PC-9 (cell line): Measurements from ENCODE around the gene CHD1. TPM values are rescaled to one million over a fixed set of nuclear protein-coding genes. Genes with fewer than 3 reads are reported as not detected.

Experiments
- BruUV-seq: library from RNA; stranded (reverse); fragments of 400-500 nt; replicated peaks from 2 replicates; lab custom pipeline; 2021; lab: Mats Ljungman, UMichigan
- CTCF ChIA-PET: fragments of 300-600 bp; sonication (Branson Sonifier 250); formaldehyde crosslinking; loops from one replicate; lab custom pipeline; 2022; ENCODE audit warnings: antibody characterized with exemption; lab: Charles Lee
- POLR2A ChIA-PET: fragments of 300-600 bp; sonication (Branson Sonifier 250); formaldehyde crosslinking; loops from one replicate; lab custom pipeline; 2022; ENCODE audit warnings: antibody characterized with exemption; ENCODE audit not compliant: unreplicated experiment; lab: Charles Lee
- DNase-seq, 2 experiments: peaks; one replicate each; pipeline versions ENCODE4 v3.0.0 to v3.0.0-alpha.2; 2015 to 2022; ENCODE audit warnings: mixed read lengths in 1 of 2
- H2AFZ ChIP-seq: fragments of 200-600 bp; sonication (generic); 2 replicates; pipeline ENCODE4 v1.8.1; 2017; ENCODE audit warnings: antibody characterized with exemption
- H3F3A ChIP-seq: fragments of 200-600 bp; sonication (generic); 2 replicates; pipeline ENCODE4 v1.8.1; 2017; ENCODE audit warnings: antibody characterized with exemption, mild to moderate bottlenecking, low read depth; ENCODE audit not compliant: insufficient read depth
- H3K27ac ChIP-seq: fragments of 200-600 bp; sonication (generic); 2 replicates; pipeline ENCODE4 v1.6.1; 2016; ENCODE audit warnings: mixed run types
- H3K27me3 ChIP-seq: fragments of 200-600 bp; sonication (generic); 2 replicates; pipeline ENCODE4 v1.6.1; 2016; ENCODE audit warnings: low read depth, mixed run types; ENCODE audit not compliant: insufficient read depth
- H3K36me3 ChIP-seq: fragments of 200-600 bp; sonication (generic); 2 replicates; pipeline ENCODE4 v1.6.1; 2016; ENCODE audit warnings: low read depth, mixed run types
- H3K4me1 ChIP-seq: fragments of 200-600 bp; sonication (generic); replicated peaks from 2 replicates; pipeline ENCODE4 v1.6.1; 2016; ENCODE audit warnings: mixed run types; ENCODE audit not compliant: insufficient read depth
- H3K4me2 ChIP-seq: fragments of 200-600 bp; sonication (generic); 2 replicates; pipeline ENCODE4 v1.6.1; 2017; ENCODE audit warnings: mixed run types
- H3K4me3 ChIP-seq: fragments of 200-600 bp; sonication (generic); 2 replicates; pipeline ENCODE4 v1.6.1; 2016; ENCODE audit warnings: mixed run types
- H3K79me2 ChIP-seq: fragments of 200-600 bp; sonication (generic); 2 replicates; pipeline ENCODE4 v1.6.1; 2017; ENCODE audit warnings: low read depth, mixed run types
- H3K9me2 ChIP-seq: fragments of 200-600 bp; sonication (generic); 2 replicates; pipeline ENCODE4 v1.8.1; 2017; ENCODE audit warnings: mild to moderate bottlenecking; ENCODE audit not compliant: insufficient read depth
- H3K9me3 ChIP-seq: fragments of 200-600 bp; sonication (generic); 2 replicates; pipeline ENCODE4 v1.8.1; 2016; ENCODE audit warnings: low read depth; ENCODE audit not compliant: insufficient read depth
- H4K20me1 ChIP-seq: fragments of 200-600 bp; sonication (generic); 2 replicates; pipeline ENCODE4 v1.8.1; 2017; ENCODE audit not compliant: insufficient read depth
- CTCF ChIP-seq: fragments of 200-600 bp; sonication (generic); conservative IDR thresholded peaks from 2 replicates; pipeline ENCODE4 v1.6.1; 2017; ENCODE audit warnings: mixed run types, antibody characterized with exemption, mild to moderate bottlenecking, moderate library complexity
- EZH2 ChIP-seq: fragments of 200-600 bp; sonication (generic); IDR thresholded peaks from 2 replicates; pipeline ENCODE4 v1.8.0; 2017; ENCODE audit warnings: antibody characterized with exemption, low read depth
- intact Hi-C: fragments of 100-400 bp; cut with micrococcal nuclease; formaldehyde crosslinking; loops from one replicate; pipeline ENCODE4 v1.10.0; 2022; ENCODE audit not compliant: unreplicated experiment
- total RNA-seq: library from RNA; stranded (reverse); gene quantifications from 2 replicates; pipeline ENCODE4 v1.2.3, GENCODE V29; 2021

CHD1 gene
- total RNA-seq, 1 experiment from 2014 or later: 30.5 TPM

DNA sequence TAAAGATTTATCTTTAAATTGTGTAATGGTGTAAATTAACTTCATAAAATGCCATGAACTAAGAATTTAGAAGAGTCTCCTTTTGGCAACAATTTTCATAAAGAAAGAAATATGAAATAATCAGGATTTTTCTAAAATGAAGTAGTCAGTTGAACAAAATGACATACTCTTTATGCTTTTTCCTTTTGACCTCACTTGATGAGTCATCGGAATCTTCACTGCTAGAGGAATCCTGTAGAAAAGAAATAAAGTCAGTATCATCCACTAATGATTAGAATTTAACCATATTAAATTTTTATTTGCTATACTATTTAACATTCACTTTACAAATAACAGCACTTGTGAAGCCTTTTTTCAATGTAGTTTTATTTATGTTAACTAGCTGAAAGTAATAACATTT lies 26.1 kb downstream of the CHD1 start:
- intact Hi-C loops: no loop called here
- BruUV-seq: no TSS peak
- Histone ChIP-seq H3K9me3 (no peaks in the 10 kb centered on the region), H3K27me3 (no peaks in the 10 kb centered on the region), H3F3A (peaks cover 29% of the 10 kb centered on the region; the same call in 1 of the 2 replicates), H3K4me2 (no peak overlapping the region), H3K9me2 (no peaks in the 10 kb centered on the region), H3K36me3 (peaks cover 62% of the 10 kb centered on the region), H3K4me3 (no peak overlapping the region), H2AFZ (no peak overlapping the region), H3K27ac (no peak overlapping the region), H3K79me2 (peaks cover 46% of the 10 kb centered on the region), H3K4me1 (0 out of 2 replicates have a peak, but pooled peaks cover 6% of the 10 kb centered on the region), H4K20me1 (peaks cover 28% of the 10 kb centered on the region)
- no peak for DNase-seq
- CTCF ChIA-PET: no interaction called here
- POLR2A ChIA-PET: no interaction called here
- TF ChIP-seq EZH2 (no peak), CTCF (no peak)

DNA sequence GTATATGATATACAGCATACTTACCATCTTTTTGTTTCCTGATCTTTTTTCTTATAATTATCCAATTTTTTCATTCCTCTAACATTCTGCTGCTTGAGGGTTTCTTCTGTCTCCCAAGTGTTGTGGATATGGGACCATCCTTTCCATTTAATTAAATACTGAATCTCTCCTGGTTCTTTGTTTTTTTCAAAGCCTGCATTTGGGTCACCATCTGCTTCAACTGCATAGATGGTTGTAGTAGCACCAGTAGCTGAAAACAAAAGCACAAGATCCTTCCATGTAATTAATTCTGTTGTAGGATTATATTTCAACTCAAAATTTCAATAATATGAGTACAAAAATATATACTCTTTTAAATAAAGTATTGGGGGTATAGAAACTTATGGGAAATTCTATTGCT lies 29.4 kb downstream of the CHD1 start:
- no peak for DNase-seq
- H3K36me3 ChIP-seq: peaks cover 70% of the 10 kb centered on the region
- no peak overlapping the region for H3K4me3 ChIP-seq
- H3F3A ChIP-seq: peaks cover 15% of the 10 kb centered on the region
- TF ChIP-seq CTCF (no peak), EZH2 (no peak)
- no peaks in the 10 kb centered on the region for H3K27me3 ChIP-seq
- BruUV-seq: no TSS peak
- H2AFZ ChIP-seq: no peak overlapping the region
- H3K4me1 ChIP-seq: no peaks in the 10 kb centered on the region
- H3K9me2 ChIP-seq: no peaks in the 10 kb centered on the region
- no peak overlapping the region for H3K27ac ChIP-seq
- no peaks in the 10 kb centered on the region for H4K20me1 ChIP-seq
- intact Hi-C loops: no loop called here
- no peaks in the 10 kb centered on the region for H3K9me3 ChIP-seq
- H3K4me2 ChIP-seq: no peak overlapping the region
- CTCF ChIA-PET: no interaction called here
- POLR2A ChIA-PET: no interaction called here
- H3K79me2 ChIP-seq: peaks cover 19% of the 10 kb centered on the region; the same call in 1 of the 2 replicates

GRCh38 chr5:98898743-98899142 lies 30.1 kb downstream of the CHD1 start:
- Histone ChIP-seq H3K9me2 (no peaks in the 10 kb centered on the region), H3K4me1 (no peaks in the 10 kb centered on the region), H2AFZ (no peak overlapping the region), H4K20me1 (no peaks in the 10 kb centered on the region), H3K27me3 (no peaks in the 10 kb centered on the region), H3K4me3 (no peak overlapping the region), H3K27ac (no peak overlapping the region), H3K4me2 (no peak overlapping the region), H3K36me3 (peaks cover 71% of the 10 kb centered on the region), H3K9me3 (no peaks in the 10 kb centered on the region), H3K79me2 (0 out of 2 replicates have a peak, but pooled peaks cover 12% of the 10 kb centered on the region), H3F3A (peaks cover 18% of the 10 kb centered on the region)
- ChIA-PET POLR2A (no interaction called here), CTCF (no interaction called here)
- TF ChIP-seq EZH2: no peak
- TF ChIP-seq CTCF: no peak
- BruUV-seq: no TSS peak
- no peak for DNase-seq
- intact Hi-C loops: no loop called here
